ENCODE results near the gene PLEKHF1.

GRCh38 chr19:29724746-29725145 lies 59.5 kb downstream of the PLEKHF1 start:
- TF ChIP-seq CTCF (IDR thresholded peaks at IDR 0.05; ENCODE audit: low read length) (no peak), EZH2 (optimal IDR thresholded peaks at IDR 0.05; ENCODE audit: low read depth, low read length) (no peak)
